ENCODE data around the gene MESP2.

DNA sequence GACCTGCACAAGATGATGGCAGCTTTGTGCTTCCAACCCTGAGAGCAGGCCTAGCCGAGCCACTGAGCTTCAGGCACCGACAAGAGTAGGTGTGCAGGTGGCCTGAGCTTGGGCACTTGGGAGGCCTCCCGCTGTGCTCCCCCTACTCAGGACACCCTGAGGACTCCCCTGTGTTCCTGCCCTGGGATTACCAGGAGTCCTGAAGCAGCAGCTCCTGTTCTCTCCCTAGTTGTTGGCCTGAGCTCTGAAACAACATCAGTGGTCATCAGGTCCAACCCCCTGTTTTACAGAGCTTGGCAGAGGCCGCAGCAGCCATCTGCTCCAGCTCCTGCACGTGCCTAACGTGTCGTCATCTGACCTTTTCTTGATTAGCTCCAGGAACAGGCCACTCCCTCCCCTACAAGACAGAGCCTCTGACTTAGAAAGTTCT, 8.0 kb upstream of the MESP2 start:
- no peak for TF ChIP-seq BACH1 (IDR thresholded peaks at IDR 0.05; ENCODE audit: low read length)
- no peak for TF ChIP-seq POLR2A (IDR thresholded peaks at IDR 0.05; ENCODE audit: control extremely low read depth in 1 of 2, low read depth in 2 of 2, low read length in 2 of 2)
- no peak for TF ChIP-seq POLR2AphosphoS5 (IDR thresholded peaks at IDR 0.05; ENCODE audit: low read depth, low read length)
